GM23338 (cell line): ENCODE data around the gene CYP21A2. TPM values are rescaled to one million over a fixed set of nuclear protein-coding genes. Genes with fewer than 3 reads are reported as not detected.

Experiments used
- ATAC-seq: fragments of 200-7000 bp; cut with Tn5 transposase; 3 replicates; pipeline ENCODE4 v1.9.1; 2020
- DNase-seq: peaks from one replicate; pipeline ENCODE4 v3.0.0-alpha.2; 2015; ENCODE audit warnings: low spot score
- H2AFZ ChIP-seq: fragments of 200-600 bp; sonication (generic); 2 replicates; pipeline ENCODE4 v1.8.0; 2016; ENCODE audit warnings: antibody characterized with exemption, mild to moderate bottlenecking, moderate library complexity
- H3F3A ChIP-seq: fragments of 200-600 bp; sonication (generic); replicated peaks from 2 replicates; pipeline ENCODE4 v1.8.0; 2017; ENCODE audit warnings: antibody characterized with exemption, mixed run types, low read depth
- H3K27ac ChIP-seq: fragments of 200-600 bp; sonication (generic); 2 replicates; pipeline ENCODE4 v1.6.1; 2016; ENCODE audit warnings: low read depth
- H3K27me3 ChIP-seq: fragments of 200-600 bp; sonication (generic); 2 replicates; pipeline ENCODE4 v1.8.0; 2016; ENCODE audit warnings: mild to moderate bottlenecking, mixed run types, moderate library complexity; ENCODE audit not compliant: insufficient read depth
- H3K36me3 ChIP-seq: fragments of 200-600 bp; sonication (generic); 2 replicates; pipeline ENCODE4 v1.8.0; 2016; ENCODE audit warnings: mild to moderate bottlenecking; ENCODE audit not compliant: insufficient read depth
- H3K4me1 ChIP-seq: fragments of 200-600 bp; sonication (generic); 2 replicates; pipeline ENCODE4 v1.8.0; 2016; ENCODE audit warnings: mild to moderate bottlenecking, moderate library complexity; ENCODE audit not compliant: insufficient read depth
- H3K4me2 ChIP-seq: fragments of 200-600 bp; sonication (generic); 2 replicates; pipeline ENCODE4 v1.7.1; 2017; ENCODE audit warnings: mixed run types
- H3K4me3 ChIP-seq: fragments of 200-600 bp; sonication (generic); 2 replicates; pipeline ENCODE4 v1.6.1; 2016; ENCODE audit warnings: mixed run types
- H3K79me2 ChIP-seq: fragments of 200-600 bp; sonication (generic); replicated peaks from 2 replicates; pipeline ENCODE4 v1.8.0; 2017; ENCODE audit warnings: mild to moderate bottlenecking; ENCODE audit not compliant: insufficient read depth
- H3K9me2 ChIP-seq: fragments of 200-600 bp; sonication (generic); 2 replicates; pipeline ENCODE4 v1.8.0; 2017; ENCODE audit not compliant: insufficient read depth
- H4K20me1 ChIP-seq: fragments of 200-600 bp; sonication (generic); replicated peaks from 2 replicates; pipeline ENCODE4 v1.8.0; 2017; ENCODE audit warnings: mild to moderate bottlenecking; ENCODE audit not compliant: insufficient read depth
- H3K27ac Mint-ChIP-seq: 2 replicates; pipeline ENCODE4 v1.8.0; 2020; ENCODE audit warnings: inconsistent platforms, mild to moderate bottlenecking, moderate library complexity, mixed read lengths
- H3K27me3 Mint-ChIP-seq: 3 replicates; pipeline ENCODE4 v1.8.0; 2022; ENCODE audit warnings: low read depth, mild to moderate bottlenecking, moderate library complexity, mixed read lengths, inconsistent platforms; ENCODE audit not compliant: insufficient read depth, poor library complexity
- H3K36me3 Mint-ChIP-seq: 3 replicates; pipeline ENCODE4 v1.8.0; 2021; ENCODE audit warnings: low read depth, mild to moderate bottlenecking, inconsistent platforms, moderate library complexity, mixed read lengths
- H3K4me1 Mint-ChIP-seq: 3 replicates; pipeline ENCODE4 v1.8.0; 2020; ENCODE audit warnings: mild to moderate bottlenecking, inconsistent platforms, mixed read lengths
- H3K4me3 Mint-ChIP-seq: 3 replicates; pipeline ENCODE4 v1.8.0; 2021; ENCODE audit warnings: moderate library complexity, mild to moderate bottlenecking, inconsistent platforms, mixed read lengths
- H3K9me3 Mint-ChIP-seq: 3 replicates; pipeline ENCODE4 v1.8.0; 2020; ENCODE audit warnings: moderate library complexity, mild to moderate bottlenecking, inconsistent platforms, mixed read lengths
- ETS1 ChIP-seq: IDR thresholded peaks from 2 replicates; pipeline ENCODE4 v1.6.1; 2016; ENCODE audit warnings: antibody characterized with exemption
- EZH2 ChIP-seq: fragments of 200-600 bp; sonication (generic); IDR thresholded peaks from one replicate; pipeline ENCODE4 v1.8.0; 2017; ENCODE audit warnings: antibody characterized with exemption, mild to moderate bottlenecking, low read depth; ENCODE audit not compliant: unreplicated experiment
- EZH2phosphoT487 ChIP-seq: fragments of 200-600 bp; sonication (generic); IDR thresholded peaks from one replicate; pipeline ENCODE4 v1.8.1; 2018; ENCODE audit warnings: antibody characterized with exemption; ENCODE audit not compliant: unreplicated experiment
- JUNB ChIP-seq: IDR thresholded peaks from one replicate; pipeline ENCODE4 v1.6.1; 2016; ENCODE audit warnings: antibody characterized with exemption; ENCODE audit not compliant: unreplicated experiment
- REST ChIP-seq: IDR thresholded peaks from one replicate; pipeline ENCODE4 v1.6.1; 2018; ENCODE audit warnings: antibody characterized with exemption; ENCODE audit not compliant: unreplicated experiment
- polyA plus RNA-seq: library from polyadenylated mRNA; unstranded; fragments of >200 nt; fragmentation: Nextera tagmentation; extraction: Ambion mirVana; gene quantifications from 2 replicates; pipeline ENCODE4 v1.2.1, GENCODE V29; 2016
- total RNA-seq: library from RNA; depleted of rRNA; stranded (reverse); fragments of >200 nt; shearing (Covaris generic); gene quantifications from 2 replicates; pipeline ENCODE4 v1.2.3, GENCODE V29; 2014
- TF ChIP-seq, protein P1 (sequence below), 2 experiments: fragments of 200-600 bp in 1 of 2; sonication (generic) in 1 of 2; conservative IDR thresholded peaks; 2 replicates each; pipeline versions ENCODE4 v1.5.1 to v1.6.1; 2016 to 2017; ENCODE audit warnings: antibody characterized with exemption in 2 of 2, low read depth in 2 of 2, mild to moderate bottlenecking in 2 of 2, moderate library complexity in 1 of 2

The CYP21A2 gene
- total and polyA plus RNA-seq, 2 experiments from 2014 or later, result 0.10 TPM; not detected in 1

- DNase-seq (peak; percentile 82), ATAC-seq (peak; percentile 58)
- Histone ChIP-seq H2AFZ (peak overlapping the region; percentile 83; the same call in 1 of the 2 replicates), H4K20me1 (no peaks in the 10 kb centered on the region), H3K27ac (no peak overlapping the region), H3K79me2 (no peaks in the 10 kb centered on the region), H3K27me3 (peaks cover 11% of the 10 kb centered on the region), H3K4me1 (peaks cover 3% of the 10 kb centered on the region; the same call in 1 of the 2 replicates), H3K9me2 (no peaks in the 10 kb centered on the region), H3F3A (no peaks in the 10 kb centered on the region), H3K4me2 (peak overlapping the region; percentile 72), H3K4me3 (peak overlapping the region; percentile 48; the same call in 1 of the 2 replicates), H3K36me3 (no peaks in the 10 kb centered on the region)
- no peaks in the 10 kb centered on the region; the same call in 2 of the 3 replicates for H3K9me3 Mint-ChIP-seq
- peaks cover 24% of the 10 kb centered on the region for H3K27me3 Mint-ChIP-seq
- no peaks in the 10 kb centered on the region; the same call in 2 of the 3 replicates for H3K36me3 Mint-ChIP-seq
- H3K4me1 Mint-ChIP-seq, result peaks cover 16% of the 10 kb centered on the region
- H3K27ac Mint-ChIP-seq, result no peak overlapping the region
- H3K4me3 Mint-ChIP-seq, result peak overlapping the region; percentile 36; the same call in 2 of the 3 replicates
- no peak for TF ChIP-seq REST
- TF ChIP-seq JUNB, result no peak
- TF ChIP-seq EZH2phosphoT487, result no peak
- TF ChIP-seq, protein P1, sequence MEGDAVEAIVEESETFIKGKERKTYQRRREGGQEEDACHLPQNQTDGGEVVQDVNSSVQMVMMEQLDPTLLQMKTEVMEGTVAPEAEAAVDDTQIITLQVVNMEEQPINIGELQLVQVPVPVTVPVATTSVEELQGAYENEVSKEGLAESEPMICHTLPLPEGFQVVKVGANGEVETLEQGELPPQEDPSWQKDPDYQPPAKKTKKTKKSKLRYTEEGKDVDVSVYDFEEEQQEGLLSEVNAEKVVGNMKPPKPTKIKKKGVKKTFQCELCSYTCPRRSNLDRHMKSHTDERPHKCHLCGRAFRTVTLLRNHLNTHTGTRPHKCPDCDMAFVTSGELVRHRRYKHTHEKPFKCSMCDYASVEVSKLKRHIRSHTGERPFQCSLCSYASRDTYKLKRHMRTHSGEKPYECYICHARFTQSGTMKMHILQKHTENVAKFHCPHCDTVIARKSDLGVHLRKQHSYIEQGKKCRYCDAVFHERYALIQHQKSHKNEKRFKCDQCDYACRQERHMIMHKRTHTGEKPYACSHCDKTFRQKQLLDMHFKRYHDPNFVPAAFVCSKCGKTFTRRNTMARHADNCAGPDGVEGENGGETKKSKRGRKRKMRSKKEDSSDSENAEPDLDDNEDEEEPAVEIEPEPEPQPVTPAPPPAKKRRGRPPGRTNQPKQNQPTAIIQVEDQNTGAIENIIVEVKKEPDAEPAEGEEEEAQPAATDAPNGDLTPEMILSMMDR (conservative IDR thresholded peaks at IDR 0.05; ENCODE audit: low read depth in 2 of 2), result peak in 1 of 2 experiments; percentile 36; a peak in 2 of 4 replicates
- no peak for TF ChIP-seq EZH2
- no peak for TF ChIP-seq ETS1
These were observed 48.7 kb downstream of the CYP21A2 start for GRCh38 chr6:32086661-32087573.
